SU-DHL-6 (cell line): Measurements from ENCODE around the gene KLK11.

Source experiments
- EZH2phosphoT487 ChIP-seq: fragments of 200-600 bp; sonication (generic), shearing (Covaris generic); conservative IDR thresholded peaks from 2 replicates; pipeline ENCODE4 v1.6.1; 2018; ENCODE audit warnings: mild to moderate bottlenecking, antibody characterized with exemption, low read length, moderate library complexity, mixed read lengths
- TF ChIP-seq, protein P1 (sequence below): fragments of 200-600 bp; sonication (generic); IDR thresholded peaks from one replicate; pipeline ENCODE4 v1.5.1; 2017; ENCODE audit warnings: antibody characterized with exemption, mild to moderate bottlenecking, low read length, moderate library complexity; ENCODE audit not compliant: insufficient read depth, poor library complexity, severe bottlenecking

DNA sequence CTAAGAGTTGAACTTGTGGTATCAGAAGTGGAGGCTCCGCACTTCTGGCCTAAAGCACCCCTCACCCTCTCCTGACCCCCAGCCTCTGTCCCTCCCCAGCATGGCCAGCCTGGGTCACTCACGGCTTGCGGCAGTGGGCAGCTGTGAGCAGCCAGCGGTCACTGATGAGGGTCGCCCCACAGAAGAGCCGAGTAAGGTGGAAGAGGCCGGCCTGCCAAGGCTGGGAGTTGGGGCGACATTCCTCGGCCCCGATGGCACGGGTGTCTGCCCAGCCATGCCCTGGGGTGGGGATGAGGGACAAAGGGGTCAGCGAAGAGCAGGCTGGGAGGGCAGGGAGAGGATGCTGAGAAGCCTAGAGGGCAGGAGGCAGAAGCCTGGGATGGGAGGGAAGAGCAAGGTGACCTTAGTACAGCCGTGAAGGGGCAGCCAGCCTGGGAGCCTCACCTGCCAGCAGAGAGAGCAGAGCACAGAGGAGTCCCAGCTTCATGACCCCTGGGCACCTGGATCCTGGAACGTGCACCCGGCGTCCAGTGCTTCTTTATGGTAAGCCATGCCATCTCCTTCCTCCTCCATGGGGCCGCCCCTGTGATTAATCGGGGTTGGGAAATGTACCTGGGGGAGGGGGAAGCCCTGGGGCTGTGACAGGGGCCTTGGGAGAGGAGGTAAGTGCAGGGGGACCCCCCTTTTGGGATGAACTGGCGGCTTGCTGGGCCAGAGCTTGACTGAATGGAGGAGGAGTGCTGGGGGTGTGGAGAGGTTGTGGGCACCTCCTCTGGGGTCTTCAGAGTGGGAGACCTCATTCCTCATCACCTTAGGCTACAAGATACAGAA, 17.1 kb downstream of the KLK11 start:
- TF ChIP-seq, protein P1, sequence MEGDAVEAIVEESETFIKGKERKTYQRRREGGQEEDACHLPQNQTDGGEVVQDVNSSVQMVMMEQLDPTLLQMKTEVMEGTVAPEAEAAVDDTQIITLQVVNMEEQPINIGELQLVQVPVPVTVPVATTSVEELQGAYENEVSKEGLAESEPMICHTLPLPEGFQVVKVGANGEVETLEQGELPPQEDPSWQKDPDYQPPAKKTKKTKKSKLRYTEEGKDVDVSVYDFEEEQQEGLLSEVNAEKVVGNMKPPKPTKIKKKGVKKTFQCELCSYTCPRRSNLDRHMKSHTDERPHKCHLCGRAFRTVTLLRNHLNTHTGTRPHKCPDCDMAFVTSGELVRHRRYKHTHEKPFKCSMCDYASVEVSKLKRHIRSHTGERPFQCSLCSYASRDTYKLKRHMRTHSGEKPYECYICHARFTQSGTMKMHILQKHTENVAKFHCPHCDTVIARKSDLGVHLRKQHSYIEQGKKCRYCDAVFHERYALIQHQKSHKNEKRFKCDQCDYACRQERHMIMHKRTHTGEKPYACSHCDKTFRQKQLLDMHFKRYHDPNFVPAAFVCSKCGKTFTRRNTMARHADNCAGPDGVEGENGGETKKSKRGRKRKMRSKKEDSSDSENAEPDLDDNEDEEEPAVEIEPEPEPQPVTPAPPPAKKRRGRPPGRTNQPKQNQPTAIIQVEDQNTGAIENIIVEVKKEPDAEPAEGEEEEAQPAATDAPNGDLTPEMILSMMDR, result no peak
- no peak for TF ChIP-seq EZH2phosphoT487
